Calu3 (cell line): ENCODE results near the gene ATG4A. TPM values are rescaled to one million over a fixed set of nuclear protein-coding genes. Genes with fewer than 3 reads are reported as not detected.

Source experiments
- BruUV-seq: library from RNA; stranded (reverse); fragments of 400-500 nt; replicated peaks from 2 replicates; lab custom pipeline; 2021; lab: Mats Ljungman, UMichigan
- CTCF ChIA-PET: fragments of 300-600 bp; sonication (Branson Sonifier 250); formaldehyde crosslinking; loops from one replicate; lab custom pipeline; 2022; ENCODE audit warnings: antibody characterized with exemption; lab: Charles Lee
- DNase-seq: peaks from one replicate; pipeline ENCODE4 v3.0.0; 2022
- H3K27ac Mint-ChIP-seq: one replicate; pipeline ENCODE4 v1.8.0; 2022; ENCODE audit warnings: mixed read lengths; ENCODE audit not compliant: unreplicated experiment
- H3K27me3 Mint-ChIP-seq: one replicate; pipeline ENCODE4 v1.8.0; 2022; ENCODE audit warnings: mixed read lengths; ENCODE audit not compliant: unreplicated experiment
- H3K36me3 Mint-ChIP-seq: one replicate; pipeline ENCODE4 v1.8.0; 2022; ENCODE audit warnings: mild to moderate bottlenecking, moderate library complexity, mixed read lengths; ENCODE audit not compliant: insufficient read depth, unreplicated experiment
- H3K4me1 Mint-ChIP-seq: one replicate; pipeline ENCODE4 v1.8.0; 2022; ENCODE audit warnings: mild to moderate bottlenecking, low read depth, mixed read lengths; ENCODE audit not compliant: unreplicated experiment
- H3K4me3 Mint-ChIP-seq: one replicate; pipeline ENCODE4 v1.8.0; 2022; ENCODE audit warnings: mild to moderate bottlenecking, low read depth, moderate library complexity, mixed read lengths; ENCODE audit not compliant: unreplicated experiment
- H3K9me3 Mint-ChIP-seq: one replicate; pipeline ENCODE4 v1.8.0; 2022; ENCODE audit warnings: low read depth, mixed read lengths; ENCODE audit not compliant: unreplicated experiment
- CTCF ChIP-seq: fragments of 200-600 bp; IDR thresholded peaks from one replicate; pipeline ENCODE4 v1.8.0; 2022; ENCODE audit warnings: antibody characterized with exemption; ENCODE audit not compliant: unreplicated experiment
- intact Hi-C: fragments of 100-400 bp; cut with micrococcal nuclease; formaldehyde crosslinking; loops from one replicate; pipeline ENCODE4 v1.10.0; 2022; ENCODE audit not compliant: unreplicated experiment
- total RNA-seq: library from RNA; stranded (reverse); gene quantifications from 2 replicates; pipeline ENCODE4 v1.2.3, GENCODE V29; 2022

The ATG4A gene
- total RNA-seq, 1 experiment from 2014 or later = 9.8 TPM

DNA sequence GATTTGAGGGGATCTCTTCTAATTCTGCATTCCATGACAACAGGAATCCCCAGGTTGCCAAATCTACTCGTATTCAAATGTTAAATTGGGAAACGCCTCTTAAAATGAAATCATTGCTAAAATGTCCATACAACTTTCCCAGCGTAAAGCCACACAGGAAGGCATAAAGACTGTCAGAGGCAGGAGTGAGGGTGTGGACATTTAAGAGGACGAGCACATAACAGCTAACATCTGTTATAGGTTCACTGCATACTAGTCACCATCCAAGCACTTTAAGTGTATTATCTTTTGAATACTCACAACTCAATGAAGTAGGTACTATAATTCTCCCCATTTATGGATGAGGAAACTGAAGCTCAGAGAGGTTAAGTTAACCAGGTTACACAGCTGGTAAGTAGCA is 35.6 kb downstream of the ATG4A start:
- CTCF ChIA-PET = no interaction called here
- Mint-ChIP-seq H3K9me3 (peaks cover 2% of the 10 kb centered on the region), H3K4me1 (no peaks in the 10 kb centered on the region), H3K4me3 (no peak overlapping the region), H3K36me3 (no peaks in the 10 kb centered on the region), H3K27ac (no peak overlapping the region), H3K27me3 (no peaks in the 10 kb centered on the region)
- no TSS peak for BruUV-seq
- intact Hi-C loops = no loop called here
- TF ChIP-seq CTCF = no peak
- DNase-seq = no peak

DNA sequence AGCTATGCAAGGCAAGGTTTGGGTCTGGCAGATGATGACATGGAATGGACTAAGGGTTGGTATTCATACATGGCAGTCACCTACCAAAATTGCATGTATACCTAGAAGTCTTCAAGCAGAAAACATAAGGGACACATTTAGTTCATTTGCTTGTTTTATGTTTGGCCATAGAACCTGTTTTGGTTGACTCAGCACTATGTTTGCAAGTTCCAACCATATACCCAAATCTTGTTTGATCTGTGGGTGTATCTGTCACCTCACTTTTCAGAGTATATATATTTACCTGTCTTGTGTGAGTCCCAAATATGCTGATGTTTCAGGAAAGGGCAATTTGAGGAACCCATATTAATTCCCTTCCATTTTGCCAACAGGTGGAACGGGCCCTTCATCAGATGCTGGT is 39.3 kb downstream of the ATG4A start:
- CTCF ChIA-PET = no interaction called here
- no peak for TF ChIP-seq CTCF
- intact Hi-C loops = no loop called here
- no peak for DNase-seq
- Mint-ChIP-seq H3K9me3 (no peaks in the 10 kb centered on the region), H3K4me3 (no peak overlapping the region), H3K27ac (no peak overlapping the region), H3K36me3 (no peaks in the 10 kb centered on the region), H3K4me1 (no peaks in the 10 kb centered on the region), H3K27me3 (no peaks in the 10 kb centered on the region)
- no TSS peak for BruUV-seq

DNA sequence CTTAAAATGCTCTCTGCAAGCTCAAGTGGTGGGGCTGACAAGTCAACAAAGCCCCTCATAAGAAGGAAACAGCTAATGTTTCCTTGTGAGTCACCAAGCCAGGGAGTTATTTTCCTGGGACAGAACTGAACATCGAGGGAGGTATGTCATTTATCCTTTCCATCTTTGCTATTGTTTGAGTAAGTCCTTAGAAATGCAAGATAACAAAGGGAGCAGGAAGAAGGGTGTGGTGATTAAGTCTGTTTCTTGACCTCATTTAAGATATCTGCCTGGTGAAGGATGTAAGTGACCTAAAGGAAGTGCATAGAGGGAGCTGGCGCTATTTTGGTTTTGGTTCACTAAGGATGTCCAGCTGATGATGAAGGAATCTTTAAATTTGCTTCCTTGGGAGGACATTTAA is 39.9 kb downstream of the ATG4A start:
- no peak overlapping the region for H3K27ac Mint-ChIP-seq
- no TSS peak for BruUV-seq
- no peaks in the 10 kb centered on the region for H3K36me3 Mint-ChIP-seq
- TF ChIP-seq CTCF = no peak
- H3K9me3 Mint-ChIP-seq = no peaks in the 10 kb centered on the region
- intact Hi-C loops = no loop called here
- H3K4me3 Mint-ChIP-seq = no peak overlapping the region
- no peaks in the 10 kb centered on the region for H3K4me1 Mint-ChIP-seq
- DNase-seq = no peak
- CTCF ChIA-PET = interaction anchor here (0.5 kb wide), 1 partner anchor 45 kb away, joined by 6 read pairs; no protein-coding TSS in a partner anchor
- H3K27me3 Mint-ChIP-seq = no peaks in the 10 kb centered on the region

- Mint-ChIP-seq H3K4me3 (no peak overlapping the region), H3K36me3 (no peaks in the 10 kb centered on the region), H3K9me3 (no peaks in the 10 kb centered on the region), H3K27ac (no peak overlapping the region), H3K27me3 (no peaks in the 10 kb centered on the region), H3K4me1 (no peaks in the 10 kb centered on the region)
- TF ChIP-seq CTCF = no peak
- DNase-seq = no peak
- CTCF ChIA-PET = interaction anchor here (0.5 kb wide), 1 partner anchor 44 kb away, joined by 6 read pairs; no protein-coding TSS in a partner anchor
- no TSS peak for BruUV-seq
- intact Hi-C loops = no loop called here
These were observed 40.5 kb downstream of the ATG4A start for GRCh38 chrX:108132034-108132433.
